ENCODE results near the gene ACTN3. TPM values are rescaled to one million over a fixed set of nuclear protein-coding genes. Genes with fewer than 3 reads are reported as not detected.

The ACTN3 gene
- total and polyA plus RNA-seq, 2 of the 4 experiments (the other 2 are of a cell fraction), result under 0.01 to 0.05 TPM

DNA sequence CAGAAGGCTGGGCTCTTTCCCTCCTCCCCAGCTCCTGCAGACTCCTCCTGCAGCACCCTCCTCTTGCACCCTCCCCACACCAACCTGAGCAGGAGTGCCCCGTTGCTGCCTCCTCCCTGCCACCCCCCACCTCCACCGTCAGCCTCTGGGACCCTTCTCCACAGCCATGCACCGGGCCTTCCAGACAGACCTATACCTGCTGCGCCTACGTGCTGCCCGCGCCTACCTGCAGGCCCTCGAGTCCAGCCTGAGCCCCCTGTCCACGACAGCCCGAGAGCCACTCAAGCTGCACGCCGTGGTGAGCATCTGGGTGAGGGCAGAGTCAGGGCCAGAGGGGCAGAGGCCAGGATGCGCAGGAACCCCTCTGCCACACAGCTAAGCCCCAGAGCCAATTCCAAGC is 17.0 kb upstream of the ACTN3 start:
- Histone ChIP-seq H3K4me3 (ENCODE audit: insufficient read depth, low read depth, low read length) (no peak overlapping the region), H3K9me1 (ENCODE audit: insufficient read depth, low read length) (0 out of 2 replicates have a peak, but pooled peaks cover 3% of the 10 kb centered on the region), H3K9me3 (ENCODE audit: control insufficient read depth, insufficient read depth, low read length) (no peaks in the 10 kb centered on the region), H3K23ac (ENCODE audit: low read depth, low read length) (no peak overlapping the region), H3K9ac (ENCODE audit: low read depth, low read length) (no peak overlapping the region), H3K36me3 (ENCODE audit: control insufficient read depth, insufficient read depth, low read length) (peaks cover 4% of the 10 kb centered on the region), H2AFZ (replicated peaks; ENCODE audit: low read length, poor library complexity) (no peak overlapping the region), H2AK5ac (ENCODE audit: low read depth, low read length) (no peak overlapping the region), H4K20me1 (ENCODE audit: insufficient read depth, low read length) (no peaks in the 10 kb centered on the region; the same call in 1 of the 2 replicates), H4K5ac (ENCODE audit: low read depth, low read length) (no peak overlapping the region), H3K56ac (ENCODE audit: extremely low read depth, insufficient read depth, low read length) (no peak overlapping the region), H3K14ac (replicated peaks; ENCODE audit: low read depth, low read length) (no peak overlapping the region), H3K4me1 (ENCODE audit: control insufficient read depth, insufficient read depth, low read length) (no peaks in the 10 kb centered on the region), H2BK15ac (ENCODE audit: low read depth, low read length) (no peak overlapping the region), H3K79me1 (ENCODE audit: low read depth in 1 of 2, low read length in 2 of 2) (no peaks in the 10 kb centered on the region), H2BK20ac (ENCODE audit: low read depth, low read length) (no peak overlapping the region), H3K4ac (ENCODE audit: low read depth, low read length) (no peak overlapping the region), H2AK9ac (replicated peaks; ENCODE audit: low read depth, low read length, poor library complexity) (no peak overlapping the region), H3K18ac (ENCODE audit: low read depth, low read length) (no peak overlapping the region), H3K27me3 (ENCODE audit: control insufficient read depth, insufficient read depth, low read length) (no peaks in the 10 kb centered on the region), H2BK120ac (ENCODE audit: low read depth, low read length) (no peak overlapping the region), H3K4me2 (ENCODE audit: low read depth, low read length) (no peak overlapping the region), H3K27ac (ENCODE audit: insufficient read depth, low read length) (no peak overlapping the region), H4K8ac (ENCODE audit: low read depth in 2 of 2, low read length in 2 of 2) (no peak overlapping the region), H4K91ac (ENCODE audit: insufficient read depth, low read depth, low read length) (no peak overlapping the region), H2BK5ac (ENCODE audit: low read depth, low read length, poor library complexity, severe bottlenecking) (no peak overlapping the region)
- POLR2A ChIA-PET (ENCODE audit: unreplicated experiment), result no interaction called here
- in situ Hi-C loops (cut with MboI; ENCODE audit: low sequenced_read_pairs) (no loop called here), dilution Hi-C loops (cut with HindIII; ENCODE audit: low sequenced_read_pairs, unreplicated experiment) (no loop called here), intact Hi-C loops (cut with micrococcal nuclease) (no loop called here)
- TF ChIP-seq CEBPB (IDR thresholded peaks at IDR 0.05; ENCODE audit: low read depth, low read length) (no peak), SMC3 (IDR thresholded peaks at IDR 0.05; ENCODE audit: low read depth, low read length) (no peak), RFX5 (IDR thresholded peaks at IDR 0.05; ENCODE audit: low read depth, low read length) (no peak), NFE2L2 (IDR thresholded peaks at IDR 0.05; ENCODE audit: low read depth, low read length) (no peak), RAD21 (IDR thresholded peaks at IDR 0.05; ENCODE audit: low read length) (no peak), MXI1 (IDR thresholded peaks at IDR 0.05; ENCODE audit: borderline replicate concordance, low read depth, low read length) (no peak)
- ATAC-seq (ENCODE audit: low read depth) (no peak), DNase-seq (no peak)
- no TSS peak for BruUV-seq (replicated peaks)
- CTCF ChIA-PET, result no interaction called here
- WGBS, 2 experiments (ENCODE audit: extremely low coverage in 2 of 2, insufficient read length in 1 of 2), result 82% methylated on average over 11 of the region's 13 CpGs; no CpG with 5 or more reads in 1 of the 2 experiments

Data from IMR-90 (cell line).